NT2/D1 (cell line): ENCODE results near the gene ATP8B2.

Experiments used
- YY1 ChIP-seq: IDR thresholded peaks from 2 replicates; pipeline ENCODE4 v1.6.1; 2011; ENCODE audit not compliant: insufficient read length, insufficient read depth
- ZNF274 ChIP-seq: IDR thresholded peaks from 2 replicates; pipeline ENCODE4 v1.6.1; 2011; ENCODE audit warnings: mild to moderate bottlenecking, low read depth, low read length

DNA sequence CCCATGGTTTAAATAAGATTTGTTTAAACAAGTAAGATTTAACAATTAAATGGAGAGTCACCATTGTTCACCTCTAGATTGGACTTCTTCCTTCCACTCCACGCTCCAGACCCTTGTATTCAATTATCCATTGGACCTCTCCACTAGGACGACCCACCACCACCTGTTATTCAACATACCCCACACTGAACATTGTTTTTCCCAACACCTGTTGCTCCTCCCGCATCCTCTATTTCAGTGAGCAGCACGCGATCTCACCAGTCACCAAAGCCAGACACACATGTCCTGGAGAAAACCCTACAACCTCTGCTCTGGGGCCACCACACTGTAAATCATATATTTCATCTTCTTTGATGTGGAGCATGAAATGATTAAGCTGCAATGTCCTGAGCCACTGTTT is 28.6 kb downstream of the ATP8B2 start:
- TF ChIP-seq YY1 = no peak
- TF ChIP-seq ZNF274 = no peak
